ENCODE data around the gene PACRG.

- TF ChIP-seq POLR2AphosphoS5 (IDR thresholded peaks at IDR 0.05; ENCODE audit: low read depth, low read length) (no peak), TAF1 (IDR thresholded peaks at IDR 0.05; ENCODE audit: borderline replicate concordance, insufficient read depth, low read length) (no peak), SIN3A (IDR thresholded peaks at IDR 0.05; ENCODE audit: borderline replicate concordance, insufficient read depth, low read length) (no peak), FOXP2 (optimal IDR thresholded peaks at IDR 0.05; ENCODE audit: borderline replicate concordance, extremely low read depth, extremely low read length, insufficient read depth) (no peak)
- TF ChIP-seq, protein P1, sequence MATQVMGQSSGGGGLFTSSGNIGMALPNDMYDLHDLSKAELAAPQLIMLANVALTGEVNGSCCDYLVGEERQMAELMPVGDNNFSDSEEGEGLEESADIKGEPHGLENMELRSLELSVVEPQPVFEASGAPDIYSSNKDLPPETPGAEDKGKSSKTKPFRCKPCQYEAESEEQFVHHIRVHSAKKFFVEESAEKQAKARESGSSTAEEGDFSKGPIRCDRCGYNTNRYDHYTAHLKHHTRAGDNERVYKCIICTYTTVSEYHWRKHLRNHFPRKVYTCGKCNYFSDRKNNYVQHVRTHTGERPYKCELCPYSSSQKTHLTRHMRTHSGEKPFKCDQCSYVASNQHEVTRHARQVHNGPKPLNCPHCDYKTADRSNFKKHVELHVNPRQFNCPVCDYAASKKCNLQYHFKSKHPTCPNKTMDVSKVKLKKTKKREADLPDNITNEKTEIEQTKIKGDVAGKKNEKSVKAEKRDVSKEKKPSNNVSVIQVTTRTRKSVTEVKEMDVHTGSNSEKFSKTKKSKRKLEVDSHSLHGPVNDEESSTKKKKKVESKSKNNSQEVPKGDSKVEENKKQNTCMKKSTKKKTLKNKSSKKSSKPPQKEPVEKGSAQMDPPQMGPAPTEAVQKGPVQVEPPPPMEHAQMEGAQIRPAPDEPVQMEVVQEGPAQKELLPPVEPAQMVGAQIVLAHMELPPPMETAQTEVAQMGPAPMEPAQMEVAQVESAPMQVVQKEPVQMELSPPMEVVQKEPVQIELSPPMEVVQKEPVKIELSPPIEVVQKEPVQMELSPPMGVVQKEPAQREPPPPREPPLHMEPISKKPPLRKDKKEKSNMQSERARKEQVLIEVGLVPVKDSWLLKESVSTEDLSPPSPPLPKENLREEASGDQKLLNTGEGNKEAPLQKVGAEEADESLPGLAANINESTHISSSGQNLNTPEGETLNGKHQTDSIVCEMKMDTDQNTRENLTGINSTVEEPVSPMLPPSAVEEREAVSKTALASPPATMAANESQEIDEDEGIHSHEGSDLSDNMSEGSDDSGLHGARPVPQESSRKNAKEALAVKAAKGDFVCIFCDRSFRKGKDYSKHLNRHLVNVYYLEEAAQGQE (IDR thresholded peaks at IDR 0.05; ENCODE audit: insufficient read depth in 1 of 2, low read depth in 2 of 2, low read length in 2 of 2): no peak
Observed at GRCh38 chr6:163146036-163146435, 418.3 kb downstream of the PACRG start.
